ENCODE measurements around the gene ERC2.

The ERC2 gene

DNA sequence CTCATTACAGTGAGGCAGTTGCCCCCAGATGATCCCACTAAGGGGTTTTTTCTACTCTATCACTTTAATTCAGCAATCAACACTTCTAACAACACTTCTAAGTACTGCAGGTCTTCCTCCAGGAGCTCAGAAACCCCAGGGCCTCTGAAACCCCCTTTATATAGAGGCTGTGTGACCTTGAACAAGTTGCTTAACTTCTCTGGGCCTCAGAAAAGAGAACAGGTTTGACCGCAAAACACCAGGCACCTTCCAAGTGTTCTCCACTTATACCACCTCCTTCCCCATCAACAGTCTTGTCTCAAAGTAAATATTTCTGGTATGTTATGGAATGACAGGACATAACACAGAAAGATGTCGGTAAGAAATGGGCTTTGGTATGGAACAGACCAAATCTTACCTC is 895.5 kb downstream of the ERC2 start:
- DNase-seq (ENCODE audit: low read depth in 1 of 2, low spot score in 1 of 2), result no peak

DNA sequence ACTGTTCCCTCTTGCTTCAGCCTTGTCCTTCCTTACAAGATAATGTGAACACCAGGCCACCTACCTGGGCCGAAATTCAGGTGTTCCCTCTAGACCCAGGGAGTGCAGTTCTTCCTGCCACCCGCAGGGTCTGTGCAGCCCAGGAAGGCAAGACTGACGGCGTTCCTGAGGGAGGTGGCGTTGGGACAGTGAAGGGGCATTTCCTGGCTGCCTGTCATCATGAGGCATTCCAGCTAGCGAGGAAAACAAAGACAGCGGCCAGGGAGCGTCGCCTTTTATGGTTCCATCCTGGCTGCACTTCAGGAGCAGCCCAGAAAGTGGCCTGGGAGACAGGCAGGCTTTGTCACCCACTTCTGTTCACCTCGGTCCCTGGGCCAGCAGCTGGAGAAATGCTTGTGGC is 896.4 kb downstream of the ERC2 start:
- DNase-seq (ENCODE audit: low read depth in 1 of 2, low spot score in 1 of 2), result no peak

DNA sequence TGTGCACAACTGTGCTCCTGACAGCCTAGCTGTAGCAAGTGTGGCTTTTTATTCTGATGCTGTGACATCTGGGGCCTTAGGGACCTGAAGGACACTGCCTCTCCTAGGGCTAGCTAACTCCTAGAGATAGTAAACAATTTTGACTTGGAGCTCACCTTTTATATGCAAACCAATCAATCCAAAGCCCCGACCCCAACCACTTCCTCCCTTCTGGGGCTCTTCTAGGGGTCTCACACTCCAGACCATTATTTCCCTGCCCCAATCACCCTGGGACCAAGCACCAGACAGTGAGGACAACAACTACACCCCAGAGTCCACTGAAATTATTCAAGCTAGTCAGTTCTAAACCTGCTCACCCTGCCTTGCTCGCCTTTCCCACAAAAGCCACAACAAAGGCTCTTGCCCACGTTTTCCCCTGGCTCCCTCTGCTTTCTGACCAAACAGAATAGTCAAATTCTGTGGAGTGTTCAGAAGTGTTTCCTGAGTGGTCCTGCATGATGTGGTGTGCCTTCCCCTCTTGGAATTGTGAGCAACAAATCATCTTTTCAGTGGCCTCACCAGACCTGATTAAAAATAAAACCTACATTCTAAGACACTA is 897.0 kb downstream of the ERC2 start:
- DNase-seq (ENCODE audit: low read depth in 1 of 2, low spot score in 1 of 2), result no peak

DNA sequence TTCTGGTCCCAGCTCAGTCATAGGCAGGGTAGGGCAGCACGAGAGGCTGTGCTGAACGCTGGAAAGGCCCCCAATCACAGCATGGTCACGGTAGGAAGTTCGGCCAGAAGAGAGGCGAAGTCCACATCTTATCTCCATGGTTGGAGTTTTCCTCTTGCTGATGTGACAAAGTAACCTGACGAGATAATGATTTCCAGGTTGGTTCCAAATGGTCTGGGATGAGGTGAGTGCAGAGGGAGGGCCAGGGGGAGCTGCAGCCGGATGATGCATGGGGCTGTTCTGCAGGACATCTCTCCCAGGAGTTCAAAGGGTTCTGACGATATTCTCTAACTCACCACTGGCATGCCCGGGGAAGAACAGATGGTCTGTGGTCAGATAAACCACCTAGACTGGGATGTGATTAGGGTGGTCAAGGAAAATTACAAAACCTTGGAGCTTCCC is 898.0 kb downstream of the ERC2 start:
- no peak for DNase-seq (ENCODE audit: low read depth in 1 of 2, low spot score in 1 of 2)

DNA sequence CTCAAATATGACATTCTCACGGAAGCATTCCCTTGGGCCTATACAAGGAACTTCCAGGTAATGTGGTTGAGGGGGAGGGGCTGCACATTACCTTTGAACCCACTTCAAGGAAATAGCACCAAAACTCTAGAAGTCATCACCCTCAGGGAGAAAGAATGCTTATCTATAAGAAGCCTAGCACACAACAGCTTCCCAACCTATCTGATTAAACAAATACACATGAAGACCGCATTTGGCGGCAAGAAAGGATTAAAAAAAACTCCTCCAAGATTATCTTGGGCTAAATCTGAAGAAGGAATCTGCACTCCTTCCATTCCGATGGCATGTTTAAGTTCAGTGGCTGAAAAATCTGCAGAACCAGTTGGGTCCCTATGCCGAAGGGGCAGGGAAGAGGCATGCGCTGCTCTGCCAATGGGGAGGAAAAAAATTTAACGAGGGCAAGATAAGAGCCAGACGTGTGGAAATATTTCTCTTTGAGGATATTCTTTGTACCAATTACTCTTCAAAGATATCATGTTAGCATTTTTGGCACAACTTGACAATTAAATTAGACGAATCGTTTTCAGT is 899.2 kb downstream of the ERC2 start:
- no peak for DNase-seq (ENCODE audit: low read depth in 1 of 2, low spot score in 1 of 2)

DNA sequence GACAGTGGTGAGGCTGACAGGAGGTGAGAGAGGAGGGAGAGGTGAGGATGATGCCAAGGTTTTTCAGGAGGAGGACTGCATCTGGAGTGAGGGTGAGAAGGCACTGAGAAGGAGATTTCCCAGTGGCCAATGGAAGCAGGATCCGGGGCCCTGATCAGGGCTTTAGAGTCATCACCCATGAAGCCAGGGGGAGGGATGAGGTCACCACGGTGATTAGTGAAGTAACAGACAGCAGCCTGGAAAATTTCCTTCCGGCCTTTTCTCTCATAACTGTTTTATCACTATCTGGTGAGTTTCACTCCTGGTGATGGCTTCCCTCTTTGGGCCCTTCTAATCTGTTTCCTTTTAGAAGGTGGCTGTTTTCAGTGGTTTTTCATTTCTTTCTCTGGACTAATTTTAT is 900.7 kb downstream of the ERC2 start:
- DNase-seq (ENCODE audit: low read depth in 1 of 2, low spot score in 1 of 2), result no peak

DNA sequence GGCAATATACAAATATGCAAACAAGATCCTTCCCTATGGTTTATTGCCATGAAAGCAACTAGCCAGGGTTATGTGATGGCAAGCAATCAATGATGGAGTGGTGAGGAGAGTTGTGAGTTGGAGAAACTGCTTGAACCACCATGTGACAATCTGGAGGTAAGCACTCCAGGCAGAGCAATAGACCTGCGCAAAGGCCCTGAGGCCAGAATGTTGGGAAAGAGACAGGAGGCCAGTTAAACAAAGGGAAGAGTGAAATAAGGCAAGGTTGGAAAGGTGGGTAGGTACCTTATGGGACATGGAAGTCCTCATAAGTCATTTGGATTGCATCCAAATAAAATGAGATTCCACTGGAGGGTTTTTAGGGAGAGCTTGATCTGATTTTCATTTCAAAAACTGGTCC is 901.1 kb downstream of the ERC2 start:
- DNase-seq (ENCODE audit: low read depth in 1 of 2, low spot score in 1 of 2), result no peak

DNA sequence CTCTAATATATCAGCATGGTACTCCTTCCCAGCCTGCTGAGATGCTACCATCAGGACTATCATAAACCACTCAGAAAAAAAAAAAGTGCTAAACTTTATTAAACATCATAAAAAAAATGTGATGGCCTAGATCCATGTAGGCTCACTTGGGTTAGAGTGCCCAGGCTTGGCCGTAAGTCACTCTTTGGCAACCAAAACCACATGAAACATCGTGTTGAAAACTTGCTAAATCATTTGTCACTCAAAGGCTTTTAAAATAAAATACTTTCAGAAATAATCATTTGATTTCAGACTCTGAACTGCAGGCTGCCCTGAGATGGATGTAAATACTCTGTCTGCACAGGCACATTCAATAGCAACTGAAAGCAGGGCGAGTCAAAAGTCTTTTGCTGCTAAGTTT is 902.7 kb downstream of the ERC2 start:
- DNase-seq (ENCODE audit: low read depth in 1 of 2, low spot score in 1 of 2), result no peak

DNA sequence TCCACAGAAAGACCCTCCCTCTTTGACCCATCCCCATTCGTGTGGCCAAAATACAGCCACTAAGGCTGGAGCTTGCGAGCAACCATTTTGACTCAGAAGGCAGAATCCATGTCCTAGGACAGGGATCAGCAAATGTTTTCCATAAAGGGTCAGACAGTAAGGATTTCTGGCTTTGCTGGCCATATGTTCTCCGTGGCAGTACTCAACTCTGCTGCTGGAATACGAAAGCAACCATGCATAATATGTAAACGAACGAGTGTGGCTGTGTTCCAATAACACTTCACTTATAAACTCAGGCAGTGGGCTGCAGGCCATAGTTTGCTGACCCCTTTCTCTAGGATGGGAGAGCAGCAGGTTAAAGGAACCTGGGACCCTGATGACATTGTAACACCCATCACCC is 903.5 kb downstream of the ERC2 start:
- no peak for DNase-seq (ENCODE audit: low read depth in 1 of 2, low spot score in 1 of 2)

DNA sequence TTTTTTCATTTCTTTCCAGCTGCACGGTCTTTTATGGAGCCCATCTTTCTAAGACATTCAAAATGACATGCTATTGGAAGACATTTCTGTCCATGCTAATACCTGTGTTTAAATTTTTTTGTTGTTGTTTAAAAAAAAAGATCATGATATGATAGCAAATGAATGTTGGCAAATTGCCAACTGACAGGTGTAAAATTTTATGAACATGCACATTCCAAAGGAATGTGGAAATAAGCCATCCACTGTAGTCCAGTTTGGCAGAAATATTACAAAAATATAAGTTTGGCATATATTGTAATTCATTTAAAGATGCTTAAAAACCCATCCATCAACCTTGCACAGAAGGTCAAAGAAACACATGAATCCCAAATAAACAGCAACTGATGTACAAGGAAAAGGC is 905.6 kb downstream of the ERC2 start:
- DNase-seq (ENCODE audit: low read depth in 1 of 2, low spot score in 1 of 2), result no peak

DNA sequence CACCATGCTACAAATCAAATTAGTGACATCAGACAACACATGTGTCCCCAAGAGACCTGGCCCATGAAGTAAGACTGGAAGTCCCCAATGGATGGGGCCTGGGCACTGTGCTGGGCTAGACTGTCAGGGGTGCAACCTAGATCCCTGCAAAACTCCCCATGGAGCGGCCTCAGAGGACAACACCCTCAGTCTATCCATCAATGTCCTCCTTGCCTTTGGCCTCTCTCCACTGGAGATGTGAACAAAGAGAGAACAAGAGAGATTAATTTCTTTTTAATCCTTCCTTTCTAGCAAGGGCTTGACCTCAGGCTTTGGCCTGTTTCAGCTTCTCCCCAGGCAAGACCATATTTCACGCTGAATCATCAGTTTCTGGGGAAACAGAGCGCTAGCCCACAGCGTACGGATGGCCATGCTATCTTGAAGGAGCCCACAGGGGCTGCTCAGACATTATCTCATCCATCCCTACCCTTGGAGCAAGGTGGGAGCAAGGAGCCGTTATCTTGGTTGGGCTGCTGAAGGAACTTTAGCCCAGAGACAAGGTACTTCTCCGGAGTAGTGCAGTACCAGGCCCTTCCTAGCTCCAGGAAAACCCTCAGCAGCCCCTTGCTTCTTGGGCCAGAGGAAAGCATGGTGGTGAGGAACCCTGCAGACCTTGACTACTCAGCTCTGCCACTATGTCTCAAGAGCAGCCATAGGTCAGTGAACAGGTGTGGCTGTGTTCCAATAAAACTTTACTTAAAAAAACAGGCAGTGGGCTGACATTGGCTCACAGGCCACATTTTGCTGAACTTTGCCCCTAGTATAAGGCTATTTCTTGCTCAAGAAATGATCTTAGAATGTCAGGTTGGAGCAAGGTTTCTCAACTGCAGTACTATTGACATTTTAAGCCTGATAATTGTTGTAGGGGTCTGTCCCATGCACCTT is 908.5 kb downstream of the ERC2 start:
- DNase-seq (ENCODE audit: low read depth in 1 of 2, low spot score in 1 of 2), result no peak

DNA sequence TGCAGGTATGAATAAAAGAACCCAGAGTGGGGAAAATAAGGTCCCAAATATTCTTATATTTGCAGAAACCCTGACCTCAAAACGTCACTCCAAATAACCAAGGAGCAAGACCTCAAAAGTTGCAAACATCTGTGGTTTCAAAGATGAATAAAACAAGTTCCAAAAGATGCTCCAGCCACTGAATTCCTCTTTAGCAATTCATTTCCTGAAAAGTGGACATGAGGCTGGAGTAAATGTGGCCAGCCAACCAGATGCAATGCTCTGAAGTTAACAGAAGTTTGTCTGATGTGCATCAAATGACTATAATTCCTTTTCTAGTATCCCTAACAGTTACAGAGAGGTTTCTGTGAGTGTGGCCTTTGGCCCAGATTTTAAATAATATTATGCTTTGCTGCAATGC is 910.0 kb downstream of the ERC2 start:
- DNase-seq (ENCODE audit: low read depth in 1 of 2, low spot score in 1 of 2), result no peak

DNA sequence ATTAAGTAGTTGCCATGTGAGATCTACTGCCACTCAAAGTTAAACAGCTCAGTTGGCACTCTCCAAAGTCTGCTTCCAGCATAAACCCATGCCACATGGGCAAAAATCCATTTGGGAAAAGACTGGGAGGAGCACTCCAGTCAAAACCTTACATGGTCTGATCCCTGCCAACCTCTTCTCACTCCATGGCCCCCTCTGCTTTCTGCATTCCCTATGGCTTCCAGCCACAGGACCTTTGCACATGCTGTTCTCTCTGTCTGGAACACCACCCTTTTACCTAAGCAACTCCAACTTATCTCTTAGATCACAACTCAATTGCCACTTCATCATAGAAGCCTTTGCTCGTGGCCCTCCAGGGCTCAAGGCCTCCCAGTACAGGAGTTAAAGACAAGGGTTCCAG is 910.7 kb downstream of the ERC2 start:
- no peak for DNase-seq (ENCODE audit: low read depth in 1 of 2, low spot score in 1 of 2)

DNA sequence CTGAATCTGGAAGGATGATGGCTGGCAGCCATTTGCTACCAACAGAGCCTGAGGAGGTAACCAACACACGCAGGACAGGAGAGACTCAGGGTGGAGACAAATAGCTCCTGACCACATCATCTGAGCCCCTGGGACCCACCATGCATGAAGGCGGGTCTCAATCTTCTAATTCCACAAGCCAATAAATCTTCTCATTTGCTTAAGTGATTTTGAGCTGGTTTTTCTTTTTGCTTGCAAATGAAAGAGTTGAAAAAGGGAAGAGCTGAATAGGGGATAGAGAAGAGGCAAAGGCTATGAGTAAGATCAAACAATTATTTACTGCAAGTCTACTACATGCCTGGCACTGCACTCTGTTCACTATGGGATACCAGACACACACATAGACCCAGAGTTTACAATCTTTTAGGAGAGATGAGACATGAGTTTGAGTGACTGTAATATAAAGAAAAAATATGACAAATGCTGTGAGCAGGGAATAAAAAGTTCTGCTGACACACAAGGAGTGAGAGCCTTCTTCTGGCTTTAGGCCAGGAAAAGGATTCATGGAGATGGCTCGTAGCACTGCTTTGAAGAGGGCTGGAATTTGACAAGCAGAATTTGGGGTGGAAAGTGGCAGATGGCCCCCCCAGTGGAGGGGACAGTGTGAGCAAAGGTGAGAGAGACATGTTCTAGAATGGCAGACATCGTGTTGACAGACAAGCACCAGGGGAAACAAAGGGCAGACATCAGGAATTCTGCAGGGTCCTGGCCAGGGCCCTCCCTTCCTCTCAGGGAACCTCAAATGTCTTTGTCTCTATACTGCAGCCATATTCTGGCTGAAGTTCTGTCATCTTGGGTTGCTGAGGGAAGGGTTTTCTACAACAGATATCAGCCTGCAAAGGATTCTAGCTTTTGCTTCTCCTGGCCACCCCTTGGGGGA is 911.4 kb downstream of the ERC2 start:
- no peak for DNase-seq (ENCODE audit: low read depth in 1 of 2, low spot score in 1 of 2)

DNA sequence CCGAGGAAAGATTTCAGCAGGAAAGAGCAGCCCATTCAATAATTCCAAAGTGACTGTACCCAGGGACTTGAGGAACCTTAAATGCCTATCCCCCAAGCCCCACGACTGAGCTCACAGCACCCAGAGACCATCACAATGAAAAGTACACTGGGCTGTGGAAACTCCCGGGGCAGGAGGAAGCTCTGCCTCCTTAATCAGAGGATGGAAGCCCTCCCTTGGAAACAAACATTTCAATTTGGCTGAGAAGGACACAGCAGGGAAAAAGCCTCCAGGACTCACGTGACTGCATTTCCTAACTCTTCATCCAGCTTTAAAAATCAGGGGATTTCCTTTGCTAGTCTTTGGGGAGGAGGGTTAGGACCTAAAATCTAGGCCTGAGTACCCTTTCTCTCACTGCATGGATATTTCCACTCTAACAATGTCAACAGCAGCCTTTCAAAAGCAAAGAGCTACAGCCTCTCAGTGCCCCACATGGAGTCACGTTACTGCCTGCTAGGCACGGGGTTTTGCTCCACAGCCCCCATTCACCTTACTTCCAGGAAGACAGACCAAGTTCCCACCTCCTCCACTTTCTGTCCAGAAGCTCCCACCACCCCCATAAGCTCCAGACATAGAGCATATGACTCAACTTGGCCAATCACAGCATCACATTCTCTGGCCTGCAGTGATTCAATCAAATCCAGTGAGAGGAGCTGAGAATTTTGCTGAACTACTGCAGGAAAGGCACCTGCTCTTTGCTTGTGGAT is 912.2 kb downstream of the ERC2 start:
- no peak for DNase-seq (ENCODE audit: low read depth in 1 of 2, low spot score in 1 of 2)

DNA sequence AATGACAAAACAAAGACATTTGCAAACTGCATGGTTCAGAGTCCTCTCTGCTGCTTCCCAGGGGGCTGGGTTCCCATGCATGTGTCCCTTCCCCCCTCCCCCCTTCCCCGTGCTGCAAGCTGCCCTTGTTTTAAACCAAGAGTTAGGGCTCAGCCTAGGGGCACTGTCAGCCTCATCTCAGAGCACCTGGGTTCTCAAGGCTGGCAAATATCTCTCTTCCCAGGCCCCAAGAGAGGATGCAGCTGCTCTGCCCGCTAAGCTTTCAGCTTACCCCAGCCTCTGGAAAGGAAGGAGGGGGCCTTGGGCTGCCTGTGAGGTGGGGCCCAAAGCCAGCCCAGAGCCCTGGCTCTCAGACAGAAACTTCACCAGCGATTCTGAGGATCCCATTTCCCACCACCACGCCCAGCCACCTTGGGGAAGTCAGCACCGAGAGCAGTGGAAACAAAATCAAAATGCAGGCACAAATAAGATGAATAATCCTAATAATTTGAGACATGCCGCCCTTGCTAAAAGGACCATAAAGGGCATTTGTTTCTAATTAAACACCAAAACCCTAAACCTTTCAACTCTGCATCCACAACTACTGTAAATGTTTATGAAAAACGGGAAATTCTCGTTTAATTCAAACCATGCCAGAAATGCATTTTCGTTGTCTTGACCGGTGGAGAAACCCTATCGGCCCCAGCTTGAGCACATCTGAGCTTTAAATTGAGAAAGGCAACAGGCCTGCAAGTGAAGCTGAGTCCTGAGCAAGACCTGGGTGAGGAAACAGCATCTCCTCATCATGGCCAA is 913.4 kb downstream of the ERC2 start:
- no peak for DNase-seq (ENCODE audit: low read depth in 1 of 2, low spot score in 1 of 2)

DNA sequence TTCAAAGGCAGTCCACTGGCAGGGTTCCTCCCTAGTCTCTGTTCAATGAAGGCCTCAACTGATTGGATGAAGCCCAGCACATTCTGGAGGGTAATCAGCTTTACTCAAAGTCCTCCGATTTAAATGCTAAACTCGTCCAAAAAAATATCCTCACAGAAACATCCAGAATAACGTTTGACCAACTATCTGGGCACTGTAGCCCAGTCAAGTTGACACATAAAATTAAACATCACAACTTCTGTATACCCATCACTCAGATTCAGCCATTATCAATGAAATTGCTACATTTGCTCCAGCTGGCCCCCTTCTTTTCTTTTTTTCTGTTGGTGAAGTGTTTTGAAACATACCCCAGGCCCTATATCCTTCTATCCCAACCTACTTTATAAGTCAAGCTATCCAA is 916.6 kb downstream of the ERC2 start:
- no peak for DNase-seq (ENCODE audit: low read depth in 1 of 2, low spot score in 1 of 2)

DNA sequence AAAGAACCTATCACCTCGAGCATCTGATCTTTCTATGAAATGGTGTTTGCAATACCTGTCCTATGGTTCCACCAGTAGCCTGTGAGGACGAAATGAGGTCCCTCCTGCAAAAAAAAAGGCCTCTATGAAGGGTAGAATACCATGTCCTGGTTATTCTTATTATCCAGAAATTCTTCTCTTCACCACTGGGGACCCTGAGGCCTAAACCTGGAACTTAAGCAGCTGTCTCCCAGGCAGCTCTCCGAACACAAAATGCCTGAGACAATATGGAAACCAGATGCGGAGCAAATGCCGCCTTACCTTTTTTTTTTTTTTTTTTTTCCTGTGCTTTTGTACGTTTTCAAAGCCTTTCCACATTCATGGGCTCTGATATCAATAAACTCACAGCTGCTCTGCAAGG is 919.1 kb downstream of the ERC2 start:
- no peak for DNase-seq (ENCODE audit: low read depth in 1 of 2, low spot score in 1 of 2)

DNA sequence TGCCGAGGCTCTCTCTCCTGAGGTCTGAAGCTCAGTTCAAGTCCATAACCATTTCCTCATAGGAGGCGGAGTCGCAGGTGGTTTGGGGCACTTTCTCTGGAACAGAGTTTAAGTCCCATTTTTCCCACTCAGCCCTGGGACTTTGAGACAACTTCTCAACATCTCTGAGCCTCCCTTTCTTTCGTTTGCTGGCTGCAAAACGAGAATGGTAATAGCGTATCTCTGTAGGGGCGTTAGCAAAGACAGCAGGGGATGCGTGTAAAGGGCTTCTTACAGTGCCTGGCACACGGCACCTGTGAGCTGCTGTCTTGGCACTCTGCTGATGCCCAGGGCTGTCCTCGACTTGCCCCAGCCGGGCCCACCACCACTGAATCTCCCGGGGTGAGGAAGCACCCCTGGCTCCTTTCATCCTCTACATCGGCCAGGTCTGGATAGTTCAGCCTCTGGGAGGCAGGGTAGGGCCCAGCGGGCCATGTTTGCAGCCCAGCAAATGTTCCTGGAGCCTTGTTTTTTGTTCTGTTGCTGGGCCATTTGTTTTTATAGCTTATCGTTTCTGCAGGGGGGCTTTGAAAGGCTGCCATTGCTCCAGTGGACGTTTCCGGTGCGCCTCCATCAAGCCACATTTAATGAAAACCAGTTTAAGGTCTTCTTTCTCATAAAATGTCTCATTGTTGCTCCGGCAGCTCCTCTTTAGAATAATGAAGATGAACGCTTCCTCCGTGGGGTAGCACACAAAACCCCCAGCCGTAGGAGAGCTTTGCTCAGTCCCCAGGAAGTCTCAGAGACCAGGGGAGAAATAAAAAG is 921.2 kb downstream of the ERC2 start:
- DNase-seq (ENCODE audit: low read depth in 1 of 2, low spot score in 1 of 2), result no peak
